Right renal cortex interstitium (tissue), 3 donors: Measurements from ENCODE around the gene HUS1. TPM values are rescaled to one million over a fixed set of nuclear protein-coding genes. Genes with fewer than 3 reads are reported as not detected.
A peak's percentile ranks its signal among the peaks of the same experiment; 100 is the strongest.
"Not testable (repeated sequence)": the region's sequence is repeated elsewhere in the genome, so short reads cannot be mapped to it uniquely, and the experiment has no call there.

Source experiments
- DNase-seq, 3 donors: peaks; one replicate each; pipeline ENCODE4 v3.0.0-alpha.2; 2013; ENCODE audit warnings: low read depth in 3 of 3, low spot score in 2 of 3
- polyA plus RNA-seq, 3 donors: library from polyadenylated mRNA; unstranded; fragments of 120-200 nt; gene quantifications; one replicate each; pipeline ENCODE4 v1.2.1, GENCODE V29; 2013; ENCODE audit not compliant: insufficient read length in 3 of 3

Gene HUS1
- polyA plus RNA-seq, 3 donors = 18.2 to 20.3 (median 19.1) TPM

- DNase-seq = no peak
Observed at GRCh38 chr7:47931005-47932004, 48.1 kb downstream of the HUS1 start.

DNA sequence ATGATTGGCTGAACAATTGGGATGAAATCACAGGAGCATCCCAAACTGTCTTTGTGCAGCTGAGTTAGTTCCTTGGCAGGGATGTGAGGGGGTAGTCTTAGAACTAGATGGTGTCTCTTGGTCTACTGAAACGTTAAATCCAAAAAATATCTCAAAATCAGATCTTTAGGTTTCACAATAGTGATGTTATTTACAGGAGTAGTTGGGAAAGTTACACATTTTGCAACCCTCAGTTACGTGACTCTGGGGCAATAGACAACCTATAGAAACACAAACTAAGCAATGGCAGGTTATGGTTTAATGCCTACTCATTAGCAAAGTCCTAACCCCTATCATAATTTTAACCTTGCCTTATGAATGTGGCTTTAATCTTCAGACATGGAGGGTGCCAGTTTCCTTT lies 55.1 kb downstream of the HUS1 start:
- DNase-seq = no peak

- DNase-seq = not testable (repeated sequence)
Observed at GRCh38 chr7:47923081-47923875, 56.1 kb downstream of the HUS1 start.

GRCh38 chr7:47916514-47916913 lies 62.9 kb downstream of the HUS1 start:
- not testable (repeated sequence) for DNase-seq

- no peak for DNase-seq
Observed at GRCh38 chr7:47915616-47915976, 63.8 kb downstream of the HUS1 start.

DNA sequence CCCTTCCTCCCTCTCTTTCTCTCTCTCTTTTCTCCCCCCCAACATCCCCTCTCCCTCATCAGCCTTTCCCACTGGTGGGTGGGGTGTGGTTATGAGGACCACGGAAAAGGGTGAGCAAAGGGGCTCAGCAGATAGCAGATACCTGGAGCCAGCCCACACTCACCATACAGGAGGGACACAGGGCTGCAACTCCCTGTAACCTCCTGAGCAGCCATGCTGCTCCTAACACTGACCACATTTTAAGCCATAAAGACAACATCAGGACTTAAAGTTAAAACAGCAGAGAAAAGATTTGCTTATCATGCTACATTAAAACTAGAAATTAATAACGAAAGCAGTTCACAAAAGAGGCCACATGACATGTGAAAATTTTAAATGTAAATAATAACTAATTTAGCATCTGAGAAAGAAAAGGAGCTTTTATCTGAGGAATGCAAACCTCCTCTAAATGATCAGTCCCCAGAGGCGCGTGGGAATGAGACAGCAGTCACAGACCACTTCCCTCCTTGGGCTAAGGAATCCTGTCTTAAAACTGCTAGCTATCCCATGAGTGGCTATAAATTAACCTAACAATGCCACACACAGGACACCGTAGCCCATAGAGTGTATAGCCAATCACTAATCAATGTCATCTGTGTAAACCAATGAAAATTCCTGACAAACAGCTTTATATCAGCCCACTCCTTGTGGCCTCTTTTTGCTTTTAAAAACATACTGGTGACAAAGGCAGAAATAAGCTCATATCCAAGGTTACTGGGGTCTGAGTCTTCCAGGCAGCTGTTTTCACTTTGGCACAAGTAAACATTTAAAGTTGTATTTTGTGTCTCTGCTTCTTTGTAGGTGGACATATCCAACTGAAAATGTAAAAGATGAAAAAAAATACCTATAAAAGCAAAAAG lies 64.4 kb downstream of the HUS1 start:
- peak in 1 of 3 donors; percentile 10 for DNase-seq

Other genes with a start within 250 kb of the HUS1 start
- under 1 TPM; 0.17 to 0.25 (median 0.21) TPM for gene PKD1L1, start 31.1 kb downstream of the HUS1 start, polyA plus RNA-seq
- gene SUN3, start 49.5 kb upstream of the HUS1 start, polyA plus RNA-seq = under 1 TPM in 2 of 3 donors, not detected in 1; 0.11 to 0.37 TPM
- gene C7orf57, start 55.9 kb upstream of the HUS1 start, polyA plus RNA-seq = under 1 TPM; 0.47 to 0.67 (median 0.50) TPM
- 10 to 100 TPM; 10.9 to 13.0 (median 10.9) TPM for gene UPP1, start 109.7 kb upstream of the HUS1 start, polyA plus RNA-seq
- gene ABCA13, start 191.8 kb upstream of the HUS1 start, polyA plus RNA-seq = under 1 TPM; 0.53 to 0.86 (median 0.69) TPM